ENCODE results near the gene KDM7A. TPM values are rescaled to one million over a fixed set of nuclear protein-coding genes. Genes with fewer than 3 reads are reported as not detected.
A peak's percentile ranks its signal among the peaks of the same experiment; 100 is the strongest.

The KDM7A gene
- total RNA-seq, 1 experiment from 2014 or later, result 6.6 TPM

DNA sequence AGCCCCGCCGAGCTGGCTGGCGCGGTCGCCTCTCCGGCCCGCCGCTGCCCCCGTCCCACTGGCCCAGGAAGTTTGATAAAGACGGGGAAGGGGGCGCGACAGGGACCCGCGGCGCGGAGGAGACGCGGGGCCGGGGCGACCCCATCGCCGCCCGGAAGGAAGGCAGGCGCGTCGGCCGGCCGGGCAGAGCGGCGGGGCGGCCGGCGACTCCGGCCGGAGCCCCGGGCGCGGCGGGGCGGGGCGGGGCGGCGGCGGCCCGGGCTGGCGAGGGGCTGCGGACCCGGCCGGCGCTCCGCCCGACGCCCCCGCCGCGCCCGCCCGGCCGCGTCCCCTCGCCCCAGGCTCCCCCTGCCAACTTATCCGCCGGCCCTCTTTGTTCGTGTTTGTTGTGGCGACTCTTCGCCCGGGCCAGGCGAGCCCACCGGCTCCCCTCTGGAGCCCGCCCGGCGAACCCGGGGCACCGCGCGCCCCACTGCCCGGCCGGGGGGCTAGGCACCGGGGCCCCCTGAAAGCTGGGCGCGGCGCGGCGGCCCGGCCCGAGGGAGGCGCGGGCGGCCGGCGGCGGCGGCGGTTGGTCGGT is 571 bp downstream of the KDM7A start:
- H4K5ac ChIP-seq (ENCODE audit: insufficient read length, low read depth, low read length), result no peak overlapping the region
- no peaks in the 10 kb centered on the region for H3K79me1 ChIP-seq (ENCODE audit: insufficient read depth, low read depth, low read length, poor library complexity, severe bottlenecking)
- H4K91ac ChIP-seq (ENCODE audit: insufficient read length, low read depth, low read length), result no peak overlapping the region
- Mint-ChIP-seq H3K36me3 (ENCODE audit: insufficient read depth in 1 of 3, low read depth in 3 of 3) (peaks cover 0 to 8% (median 4%) of the 10 kb centered on the region in 3 experiments; a peak in 4 of 7 replicates), H3K27me3 (ENCODE audit: low read depth) (peaks cover 33% of the 10 kb centered on the region), H3K4me3 (peak overlapping the region; percentile 81 to 90), H3K4me1 (peaks cover 9 to 15% of the 10 kb centered on the region in 2 experiments), H3K9me3 (peaks cover 4 to 10% of the 10 kb centered on the region in 2 experiments; a peak in 4 of 5 replicates), H3K27ac (no peak overlapping the region)
- H3K4me1 ChIP-seq (ENCODE audit: insufficient read depth, low read length), result no peaks in the 10 kb centered on the region
- H3K18ac ChIP-seq (ENCODE audit: insufficient read length, low read depth, low read length), result no peak overlapping the region
- H3K4ac ChIP-seq (ENCODE audit: low read depth, low read length), result no peak overlapping the region
- H2BK12ac ChIP-seq (ENCODE audit: insufficient read length, low read depth, low read length), result no peak overlapping the region
- H3K23ac ChIP-seq (ENCODE audit: insufficient read length, low read depth, low read length), result no peak overlapping the region
- peaks cover 9% of the 10 kb centered on the region; the same call in 1 of the 2 replicates for H3K27me3 ChIP-seq (ENCODE audit: insufficient read depth, low read length)
- TF ChIP-seq, protein P1, sequence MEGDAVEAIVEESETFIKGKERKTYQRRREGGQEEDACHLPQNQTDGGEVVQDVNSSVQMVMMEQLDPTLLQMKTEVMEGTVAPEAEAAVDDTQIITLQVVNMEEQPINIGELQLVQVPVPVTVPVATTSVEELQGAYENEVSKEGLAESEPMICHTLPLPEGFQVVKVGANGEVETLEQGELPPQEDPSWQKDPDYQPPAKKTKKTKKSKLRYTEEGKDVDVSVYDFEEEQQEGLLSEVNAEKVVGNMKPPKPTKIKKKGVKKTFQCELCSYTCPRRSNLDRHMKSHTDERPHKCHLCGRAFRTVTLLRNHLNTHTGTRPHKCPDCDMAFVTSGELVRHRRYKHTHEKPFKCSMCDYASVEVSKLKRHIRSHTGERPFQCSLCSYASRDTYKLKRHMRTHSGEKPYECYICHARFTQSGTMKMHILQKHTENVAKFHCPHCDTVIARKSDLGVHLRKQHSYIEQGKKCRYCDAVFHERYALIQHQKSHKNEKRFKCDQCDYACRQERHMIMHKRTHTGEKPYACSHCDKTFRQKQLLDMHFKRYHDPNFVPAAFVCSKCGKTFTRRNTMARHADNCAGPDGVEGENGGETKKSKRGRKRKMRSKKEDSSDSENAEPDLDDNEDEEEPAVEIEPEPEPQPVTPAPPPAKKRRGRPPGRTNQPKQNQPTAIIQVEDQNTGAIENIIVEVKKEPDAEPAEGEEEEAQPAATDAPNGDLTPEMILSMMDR (conservative IDR thresholded peaks at IDR 0.05), result no peak
- H3K23me2 ChIP-seq (ENCODE audit: insufficient read length, low read depth, low read length, poor library complexity, severe bottlenecking), result peaks cover 6% of the 10 kb centered on the region
- no peak overlapping the region for H2AFZ ChIP-seq (ENCODE audit: low read length)
- peak overlapping the region; percentile 62 for H3K4me2 ChIP-seq (ENCODE audit: insufficient read depth, insufficient read length, low read length)
- H3K9me3 ChIP-seq (ENCODE audit: control insufficient read depth, low read depth, low read length), result no peaks in the 10 kb centered on the region
- H3T11ph ChIP-seq (ENCODE audit: low read length), result no peak overlapping the region
- H2BK20ac ChIP-seq (ENCODE audit: low read depth, low read length, poor library complexity, severe bottlenecking), result no peak overlapping the region
- no peak overlapping the region for H2BK5ac ChIP-seq (ENCODE audit: insufficient read length, low read length)
- no peak overlapping the region for H2BK15ac ChIP-seq (ENCODE audit: low read depth, low read length)
- no peak overlapping the region for H3K56ac ChIP-seq (ENCODE audit: insufficient read length, low read depth, low read length)
- no CpG with 5 or more reads among the region's 95 CpGs for WGBS (ENCODE audit: extremely low coverage, insufficient read length, low lambda C conversion rate)
- DNase-seq, result no peak
- H3K14ac ChIP-seq (ENCODE audit: insufficient read depth, low read length), result 0 out of 2 replicates have a peak overlapping the region, but pooled peaks have one; percentile 39
- no peak overlapping the region for H3K9ac ChIP-seq (ENCODE audit: extremely low read depth, insufficient read length, low read length)
- no peak overlapping the region for H4K8ac ChIP-seq (replicated peaks; ENCODE audit: insufficient read length, low read depth, low read length)
- H3K27ac ChIP-seq (ENCODE audit: insufficient read length, low read depth, low read length), result no peak overlapping the region
- H2BK120ac ChIP-seq (ENCODE audit: low read depth, low read length, poor library complexity, severe bottlenecking), result no peak overlapping the region
- H4K20me1 ChIP-seq (ENCODE audit: control insufficient read depth, insufficient read depth, insufficient read length), result no peaks in the 10 kb centered on the region
- no peaks in the 10 kb centered on the region; the same call in 1 of the 2 replicates for H3K79me2 ChIP-seq (ENCODE audit: insufficient read depth, low read length)
- H2AK5ac ChIP-seq (ENCODE audit: insufficient read length, low read length), result no peak overlapping the region

Data from H9 (cell line).